Eye (tissue), 1 donor: Measurements from ENCODE around the gene ZSWIM5.
"Not testable (repeated sequence)": the region's sequence is repeated elsewhere in the genome, so short reads cannot be mapped to it uniquely, and the experiment has no call there.

Experiments used
- DNase-seq: peaks from one replicate; pipeline ENCODE4 v3.0.0-alpha.2; 2015

The ZSWIM5 gene

DNA sequence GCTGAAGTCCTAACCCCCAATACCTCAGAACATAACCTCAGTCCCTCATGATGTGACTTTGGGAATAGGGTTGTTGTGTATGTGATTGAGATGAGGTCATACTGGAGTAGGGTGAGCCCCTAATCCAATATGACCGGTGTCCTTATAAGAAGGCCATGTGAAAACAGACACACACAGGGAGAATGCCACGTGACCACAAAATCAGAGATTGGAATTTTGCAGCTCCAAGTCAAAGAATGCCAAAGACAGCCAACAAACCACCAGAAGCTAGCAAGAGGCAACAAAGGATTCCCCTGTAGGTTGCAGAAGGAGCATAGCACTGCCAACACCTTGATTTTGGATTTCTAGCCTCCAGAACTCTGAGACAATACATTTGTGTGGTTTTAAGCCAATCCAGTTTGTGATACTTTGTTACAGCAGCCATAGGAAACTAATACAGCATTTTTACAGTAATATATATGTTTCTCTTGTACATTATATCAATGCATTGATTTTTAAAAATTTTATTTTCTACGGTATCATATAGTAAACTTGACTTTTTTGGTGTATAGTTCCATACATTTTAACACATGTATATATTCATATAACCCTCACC, 5.4 kb downstream of the ZSWIM5 start:
- no peak for DNase-seq

DNA sequence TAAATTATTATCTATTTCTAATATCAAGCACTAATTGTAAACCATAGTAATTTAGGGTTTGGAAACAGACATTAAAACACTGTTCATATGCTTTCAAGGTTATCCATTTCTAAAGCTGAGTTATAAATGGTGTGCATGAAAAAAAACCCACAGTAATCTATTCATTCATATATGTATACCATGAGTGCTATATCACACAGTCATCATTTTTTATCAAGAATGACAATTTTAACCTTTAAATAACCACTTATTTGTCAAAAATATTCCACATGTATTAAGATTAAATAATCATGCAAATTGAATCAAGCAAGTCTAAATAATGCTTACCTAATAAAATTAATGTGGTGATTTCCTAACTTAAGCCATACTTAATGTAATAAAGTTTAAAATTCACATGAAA, 6.0 kb downstream of the ZSWIM5 start:
- DNase-seq: no peak

DNA sequence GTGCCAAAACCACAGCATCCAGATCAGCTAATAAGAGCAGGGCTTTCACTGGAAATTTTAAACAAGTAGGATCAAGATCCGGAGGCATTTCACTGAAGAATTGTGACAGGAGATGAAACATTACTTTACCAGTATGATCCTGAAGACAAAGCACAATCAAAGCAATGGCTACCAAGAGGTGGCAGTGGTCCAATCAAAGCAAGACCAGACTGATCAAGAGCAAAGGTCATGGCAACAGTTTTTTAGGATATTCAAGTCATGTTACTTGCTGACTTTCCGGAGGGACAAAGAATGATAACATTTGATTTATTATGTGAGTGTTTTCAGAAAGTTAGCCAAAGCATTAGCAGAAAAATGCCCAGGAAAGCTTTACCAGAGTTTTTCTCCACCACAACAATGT, 8.2 kb downstream of the ZSWIM5 start:
- DNase-seq: no peak

DNA sequence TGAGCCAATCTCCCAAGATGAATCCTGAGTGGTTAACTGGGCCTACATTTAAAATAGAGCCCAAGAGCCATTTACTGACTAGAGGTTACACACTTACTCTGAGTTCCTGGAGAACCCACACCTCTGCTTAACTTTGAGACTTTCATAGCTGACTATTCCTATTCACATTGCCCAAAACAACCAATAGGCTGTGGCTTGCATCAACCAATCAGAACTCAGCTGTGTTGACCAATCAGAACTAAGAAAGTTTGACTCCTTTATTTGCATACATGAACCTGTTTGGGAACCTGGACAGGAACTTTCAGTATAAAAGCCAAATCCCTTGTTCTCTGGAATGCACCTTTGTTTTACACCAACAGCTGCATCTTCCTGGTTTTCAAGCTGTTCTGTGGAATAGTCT, 9.5 kb downstream of the ZSWIM5 start:
- no peak for DNase-seq

DNA sequence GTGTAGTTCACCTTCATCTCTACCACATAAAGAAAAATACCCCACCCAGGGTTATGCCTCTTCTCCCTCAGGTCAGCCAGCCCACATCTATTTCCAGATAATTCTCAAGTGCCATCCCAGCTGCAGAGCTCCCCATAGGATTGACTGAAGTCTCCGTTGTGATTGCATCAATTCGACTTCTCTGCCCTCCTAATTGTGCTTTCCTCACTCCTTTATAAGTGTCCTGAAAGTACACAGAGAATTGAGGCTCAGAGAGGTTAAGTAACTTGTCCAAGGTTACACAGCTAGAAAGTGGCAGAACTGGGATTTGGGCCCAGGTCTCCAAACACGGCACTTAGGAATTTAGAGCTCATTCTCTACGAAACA, 15.0 kb downstream of the ZSWIM5 start:
- no peak for DNase-seq

DNA sequence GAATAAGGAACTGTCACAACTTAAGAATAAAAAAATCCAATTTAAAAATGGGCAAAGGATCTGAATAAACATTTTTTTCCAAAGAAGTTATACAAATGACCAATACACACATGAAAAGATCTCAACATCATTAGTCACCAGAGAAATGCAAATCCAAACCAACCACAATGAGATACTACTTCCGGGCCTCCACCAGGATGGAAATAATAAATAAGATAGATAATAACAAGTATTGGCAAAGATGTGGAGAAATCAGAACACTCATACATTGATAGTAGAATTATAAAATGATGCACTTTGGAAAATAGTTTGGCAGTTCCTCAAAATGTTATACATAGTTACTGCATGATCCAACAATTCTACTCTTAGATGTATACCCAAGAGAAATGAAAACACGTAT, 18.7 kb downstream of the ZSWIM5 start:
- no peak for DNase-seq

DNA sequence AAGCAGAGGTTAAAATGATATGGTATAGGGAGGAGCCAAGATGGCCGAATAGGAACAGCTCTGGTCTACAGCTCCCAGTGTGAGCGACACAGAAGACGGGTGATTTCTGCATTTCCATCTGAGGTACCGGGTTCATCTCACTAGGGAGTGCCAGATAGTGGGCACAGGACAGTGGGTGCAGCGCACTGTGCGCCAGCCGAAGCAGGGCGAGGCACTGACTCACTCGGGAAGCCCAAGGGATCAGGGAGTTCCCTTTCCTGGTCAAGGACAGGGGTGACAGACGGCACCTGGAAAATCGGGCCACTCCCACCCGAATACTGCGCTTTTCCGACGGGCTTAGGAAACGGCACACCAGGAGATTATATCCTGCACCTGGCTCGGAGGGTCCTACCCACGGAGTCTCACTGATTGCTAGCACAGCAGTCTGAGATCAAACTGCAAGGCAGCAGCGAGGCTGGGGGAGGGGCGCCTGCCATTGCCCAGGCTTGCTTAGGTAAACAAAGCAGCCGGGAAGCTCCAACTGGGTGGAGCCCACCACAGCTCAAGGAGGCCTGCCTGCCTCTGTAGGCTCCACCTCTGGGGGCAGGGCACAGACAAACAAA, 26.4 kb downstream of the ZSWIM5 start:
- DNase-seq: not testable (repeated sequence)

DNA sequence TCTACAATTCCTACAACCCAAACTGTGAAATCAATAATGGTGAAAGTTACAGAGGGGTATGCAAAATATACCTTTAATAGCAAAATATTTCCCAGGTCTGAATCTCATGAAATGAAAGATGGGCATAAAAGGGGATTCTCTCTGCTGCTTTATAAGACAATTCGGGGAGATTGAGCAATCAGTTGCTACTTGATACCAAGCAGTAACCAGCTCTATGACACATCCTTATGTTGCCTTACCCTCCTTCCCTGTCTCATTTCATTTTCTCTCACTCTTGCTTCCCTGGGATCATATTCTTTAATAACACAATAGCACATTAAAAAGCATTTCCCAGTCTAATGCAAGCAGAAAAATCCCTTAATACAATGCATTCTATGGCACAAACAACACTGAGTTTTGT, 29.0 kb downstream of the ZSWIM5 start:
- DNase-seq: no peak

DNA sequence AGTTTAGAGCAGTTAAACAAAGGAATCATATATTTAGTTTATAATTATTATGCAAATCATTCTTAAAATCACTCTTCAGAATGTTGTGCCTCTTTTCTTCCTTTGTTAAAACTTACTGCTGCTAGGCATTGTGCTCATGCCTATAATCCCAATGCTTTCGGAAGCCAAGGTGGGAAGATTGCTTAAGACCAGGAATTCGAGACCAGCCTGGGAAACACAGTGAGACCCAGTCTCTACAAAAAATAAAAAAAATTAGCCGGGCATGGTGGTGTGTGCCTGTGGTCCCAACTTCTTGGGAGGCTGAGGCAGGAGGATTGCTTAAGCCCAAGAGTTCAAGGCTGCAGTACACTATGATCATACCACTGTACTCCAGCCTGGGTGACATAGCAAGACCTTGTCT, 33.6 kb downstream of the ZSWIM5 start:
- DNase-seq: no peak

DNA sequence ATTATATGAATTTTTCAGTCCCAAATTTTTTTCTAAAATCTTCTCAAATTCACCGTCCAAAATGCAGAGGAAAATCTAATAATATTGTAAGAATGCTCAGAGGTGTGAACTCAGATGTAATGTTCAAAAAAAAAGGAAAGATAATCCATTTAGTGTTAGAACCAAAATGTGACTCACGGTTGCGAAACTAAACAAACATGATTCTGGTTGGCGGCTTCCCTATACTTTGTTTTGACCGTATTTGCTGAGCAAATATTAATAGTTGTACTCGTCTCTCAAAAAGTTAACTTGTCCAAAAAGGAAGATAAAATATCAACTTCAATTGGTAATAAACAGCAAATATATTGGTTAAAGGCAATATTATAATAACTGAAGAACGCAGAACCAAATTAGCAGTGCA, 34.4 kb downstream of the ZSWIM5 start:
- no peak for DNase-seq

DNA sequence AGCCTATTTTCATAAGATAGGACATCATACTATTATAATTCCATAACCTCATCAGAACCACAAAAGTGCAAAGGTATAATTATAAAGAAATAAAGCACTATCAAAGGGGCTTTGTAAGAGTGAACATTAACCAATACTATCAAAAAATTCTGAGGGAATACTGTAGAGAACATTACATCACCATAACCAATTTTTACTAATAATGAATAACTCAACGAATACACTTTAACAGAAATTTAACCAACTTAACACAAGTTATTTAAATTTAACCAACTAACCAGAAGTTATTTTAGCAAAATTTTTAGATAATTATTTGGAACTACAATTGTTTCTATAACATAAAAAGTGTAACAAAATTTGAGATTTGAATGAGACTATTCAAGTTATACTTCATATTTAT, 34.8 kb downstream of the ZSWIM5 start:
- no peak for DNase-seq

DNA sequence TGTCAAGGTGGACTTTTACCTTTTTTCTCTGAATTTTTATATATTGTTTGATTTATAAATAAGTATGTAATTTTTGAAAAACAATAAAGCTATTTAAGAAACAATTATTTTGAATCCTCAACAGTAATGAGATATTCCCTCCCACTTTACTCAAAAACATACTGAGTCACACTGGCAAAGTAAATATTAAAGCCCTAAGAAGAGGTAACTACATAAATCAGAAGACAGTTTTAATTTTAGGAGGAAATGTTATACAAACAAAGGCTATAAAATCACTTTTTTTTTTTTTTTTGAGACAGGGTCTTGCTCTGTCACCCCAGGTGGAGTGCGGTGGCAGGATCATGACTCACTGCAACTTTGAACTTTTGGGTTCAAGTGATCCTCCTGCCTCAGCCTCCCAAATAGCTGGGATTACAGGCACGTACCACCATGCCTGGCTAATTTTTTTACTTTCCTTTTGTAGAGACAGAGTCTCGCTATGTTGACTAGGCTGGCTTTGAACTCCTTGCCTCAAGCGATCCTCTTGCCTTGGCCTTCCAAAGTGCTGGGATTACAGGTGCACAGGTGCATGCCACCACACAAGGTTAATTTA, 36.2 kb downstream of the ZSWIM5 start:
- DNase-seq: no peak

DNA sequence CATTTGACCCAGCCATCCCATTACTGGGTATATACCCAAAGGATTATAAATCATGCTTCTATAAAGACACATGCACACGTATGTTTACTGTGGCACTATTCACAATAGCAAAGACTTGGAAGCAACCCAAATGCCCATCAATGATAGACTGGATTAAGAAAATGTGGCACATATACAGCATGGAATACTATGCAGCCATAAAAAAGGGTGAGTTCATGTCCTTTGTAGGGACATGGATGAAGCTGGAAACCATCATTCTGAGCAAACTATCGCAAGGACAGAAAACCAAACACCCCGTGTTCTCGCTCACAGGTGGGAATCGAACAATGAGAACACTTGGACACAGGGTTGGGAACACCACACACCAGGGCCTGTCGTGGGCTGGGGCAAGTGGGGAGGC, 38.5 kb downstream of the ZSWIM5 start:
- DNase-seq: not testable (repeated sequence)

DNA sequence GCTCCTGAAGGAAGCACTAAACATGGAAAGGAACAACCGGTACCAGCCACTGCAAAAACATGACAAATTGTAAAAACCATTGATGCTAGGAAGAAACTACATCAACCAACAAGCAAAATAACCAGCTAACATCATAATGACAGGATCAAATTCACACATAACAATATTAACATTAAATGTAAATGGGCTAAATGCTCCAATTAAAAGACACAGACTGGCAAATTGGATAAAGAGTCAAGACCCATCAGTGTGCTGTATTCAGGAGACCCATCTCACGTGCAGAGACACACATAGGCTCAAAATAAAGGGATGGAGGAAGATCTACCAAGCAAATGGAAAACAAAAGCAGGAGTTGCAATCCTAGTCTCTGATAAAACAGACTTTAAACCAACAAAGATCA, 42.1 kb downstream of the ZSWIM5 start:
- DNase-seq: not testable (repeated sequence)

DNA sequence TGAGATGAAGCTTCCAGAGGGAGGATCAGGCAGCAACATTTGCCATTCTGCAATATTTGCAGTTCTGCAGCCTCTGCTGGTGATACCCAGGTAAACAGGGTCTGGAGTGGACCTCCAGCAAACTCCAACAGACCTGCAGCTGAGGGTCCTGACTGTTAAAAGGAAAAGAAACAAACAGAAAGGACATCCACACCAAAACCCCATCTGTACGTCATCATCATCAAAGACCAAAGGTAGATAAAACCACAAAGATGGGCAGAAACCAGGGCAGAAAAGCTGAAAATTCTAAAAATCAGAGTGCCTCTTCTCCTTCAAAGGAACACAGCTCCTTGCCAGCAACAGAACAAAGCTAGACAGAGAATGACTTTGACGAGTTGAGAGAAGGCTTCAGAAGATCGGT, 43.3 kb downstream of the ZSWIM5 start:
- DNase-seq: not testable (repeated sequence)

DNA sequence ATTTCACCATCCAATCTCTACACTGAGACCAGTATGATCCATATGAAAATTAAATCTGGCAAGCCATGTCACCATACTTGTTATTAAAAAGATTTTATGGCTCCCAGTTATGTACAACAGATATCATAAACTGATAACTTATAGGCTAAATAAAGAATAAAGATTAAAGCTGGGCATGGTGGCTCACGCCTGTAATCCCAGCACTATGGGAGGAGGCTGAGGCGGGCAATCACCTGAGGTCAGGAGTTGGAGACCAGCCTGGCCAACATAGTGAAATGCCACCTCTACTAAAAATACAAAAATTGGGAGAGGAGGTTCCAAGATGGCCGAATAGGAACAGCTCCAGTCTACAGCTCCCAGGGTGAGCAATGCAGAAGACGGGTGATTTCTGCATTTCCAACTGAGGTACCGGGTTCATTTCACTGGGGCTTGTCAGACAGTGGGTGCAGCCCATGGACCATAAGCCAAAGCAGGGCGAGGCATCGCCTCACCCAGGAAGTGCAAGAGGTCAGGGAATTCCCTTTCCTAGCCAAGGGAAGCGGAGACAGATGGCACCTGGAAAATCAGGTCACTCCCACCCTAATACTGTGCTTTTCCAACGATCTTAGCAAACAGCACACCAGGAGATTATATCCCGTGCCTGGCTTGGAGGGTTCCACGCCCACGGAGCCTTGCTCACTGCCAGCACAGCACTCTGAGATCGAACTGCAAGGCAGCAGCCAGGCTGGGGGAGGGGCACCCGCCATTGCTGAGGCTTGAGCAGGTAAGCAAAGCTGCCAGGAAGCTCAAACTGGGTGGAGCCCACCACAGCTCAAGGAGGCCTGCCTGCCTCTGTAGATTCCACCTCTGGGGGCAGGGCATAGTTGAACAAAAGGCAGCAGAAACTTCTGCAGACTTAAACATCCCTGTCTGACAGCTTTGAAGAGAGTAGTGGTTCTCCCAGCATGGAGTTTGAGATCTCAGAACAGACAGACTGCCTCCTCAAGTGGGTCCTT, 44.1 kb downstream of the ZSWIM5 start:
- not testable (repeated sequence) for DNase-seq

DNA sequence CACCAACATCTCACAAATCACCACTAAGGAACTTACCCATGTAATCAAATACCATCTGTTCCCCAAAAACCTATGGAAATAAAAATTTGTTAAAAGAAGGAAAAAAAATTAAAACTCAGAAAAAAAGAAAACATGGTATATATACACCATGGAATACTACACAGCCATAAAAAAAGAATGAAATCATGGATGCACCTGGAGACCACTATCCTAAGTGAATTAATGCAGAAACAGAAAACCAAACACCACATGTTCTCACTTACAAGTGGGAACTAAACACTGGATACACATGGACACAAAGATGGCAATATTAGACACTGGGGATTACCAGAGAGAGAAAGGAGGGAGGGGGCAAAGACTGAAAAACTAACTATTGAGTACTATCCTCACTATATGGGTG, 50.4 kb downstream of the ZSWIM5 start:
- DNase-seq: no peak

DNA sequence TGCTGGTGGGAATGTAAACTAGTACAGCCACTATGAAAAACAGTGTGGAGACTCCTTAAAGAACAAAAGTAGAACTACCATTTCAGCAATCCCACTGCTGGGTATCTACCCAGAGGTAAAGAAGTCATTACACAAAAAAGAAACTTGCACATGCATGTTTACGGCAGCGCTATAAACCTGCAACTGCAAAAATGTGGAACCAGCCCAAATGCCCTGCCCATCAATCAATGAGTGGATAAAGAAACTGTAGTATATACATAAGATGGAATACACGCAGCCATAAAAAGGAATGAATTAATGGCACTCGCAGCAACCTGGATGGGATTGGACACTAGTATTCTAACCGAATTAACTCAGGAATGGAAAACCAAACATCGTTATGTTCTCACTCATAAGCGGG, 51.0 kb downstream of the ZSWIM5 start:
- DNase-seq: no peak

DNA sequence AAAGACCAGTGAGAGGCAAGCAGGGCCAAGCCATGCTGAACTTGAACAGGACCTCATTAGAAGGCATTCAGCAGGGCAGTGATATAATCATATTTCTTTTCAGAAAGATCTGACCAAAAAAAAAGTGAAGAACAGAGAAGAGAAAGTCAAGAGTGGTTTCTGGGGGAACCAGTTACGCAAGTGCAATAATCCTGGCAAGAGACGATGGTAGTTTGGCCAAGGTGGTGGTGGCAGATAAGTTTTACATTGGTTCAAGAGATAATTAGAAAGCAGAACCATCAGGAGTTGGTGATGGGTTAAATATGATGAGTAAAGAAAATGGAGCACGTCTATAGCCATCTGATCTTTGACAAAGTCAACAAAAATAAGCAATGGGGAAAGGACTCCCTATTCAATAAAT, 54.3 kb downstream of the ZSWIM5 start:
- DNase-seq: no peak

DNA sequence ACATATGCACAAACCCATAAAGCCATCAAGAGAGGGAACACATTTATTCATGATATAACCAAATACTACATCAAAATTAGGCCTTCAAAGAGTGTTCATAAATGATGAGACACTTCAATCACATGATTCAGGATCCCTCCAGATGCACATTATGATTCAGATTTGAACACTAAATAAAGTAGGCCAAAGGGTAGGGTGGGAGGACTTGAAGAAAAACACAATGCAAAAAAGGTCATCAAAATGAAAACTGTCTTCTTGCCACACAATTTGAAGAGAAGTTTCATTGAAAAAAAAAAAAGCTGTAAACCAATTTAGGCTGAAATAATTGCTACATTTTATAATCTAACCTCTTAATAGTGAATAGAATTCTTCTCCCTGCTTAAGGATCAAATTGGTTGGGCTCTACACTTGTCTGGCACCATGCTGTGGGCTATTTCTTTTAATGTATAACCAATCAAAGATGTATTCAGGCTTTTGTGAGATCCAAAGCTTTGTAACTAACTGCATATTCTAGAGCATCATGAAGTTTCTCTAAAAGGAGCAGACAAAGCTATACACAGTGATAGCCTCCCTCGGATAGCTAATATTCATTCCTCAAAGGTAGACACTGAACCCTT, 58.1 kb downstream of the ZSWIM5 start:
- DNase-seq: peak; percentile 2

DNA sequence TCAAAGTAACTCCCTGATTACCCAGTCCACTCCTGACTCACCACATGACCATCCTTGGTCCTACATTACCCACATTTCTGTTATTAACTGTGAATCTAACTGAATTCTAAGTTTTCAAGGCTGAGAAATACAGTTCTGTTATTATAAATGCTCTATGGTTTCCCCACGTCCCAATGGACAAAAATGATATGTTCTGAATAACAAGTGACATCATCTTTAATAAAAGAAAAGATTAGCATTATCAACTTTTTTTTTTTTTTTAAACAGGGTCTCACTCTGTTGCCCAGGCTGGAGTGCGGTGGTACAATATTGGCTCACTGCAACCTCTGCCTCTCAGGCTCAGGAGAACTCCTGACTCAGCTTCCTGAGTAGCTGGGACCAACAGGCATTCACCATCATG, 59.6 kb downstream of the ZSWIM5 start:
- no peak for DNase-seq

DNA sequence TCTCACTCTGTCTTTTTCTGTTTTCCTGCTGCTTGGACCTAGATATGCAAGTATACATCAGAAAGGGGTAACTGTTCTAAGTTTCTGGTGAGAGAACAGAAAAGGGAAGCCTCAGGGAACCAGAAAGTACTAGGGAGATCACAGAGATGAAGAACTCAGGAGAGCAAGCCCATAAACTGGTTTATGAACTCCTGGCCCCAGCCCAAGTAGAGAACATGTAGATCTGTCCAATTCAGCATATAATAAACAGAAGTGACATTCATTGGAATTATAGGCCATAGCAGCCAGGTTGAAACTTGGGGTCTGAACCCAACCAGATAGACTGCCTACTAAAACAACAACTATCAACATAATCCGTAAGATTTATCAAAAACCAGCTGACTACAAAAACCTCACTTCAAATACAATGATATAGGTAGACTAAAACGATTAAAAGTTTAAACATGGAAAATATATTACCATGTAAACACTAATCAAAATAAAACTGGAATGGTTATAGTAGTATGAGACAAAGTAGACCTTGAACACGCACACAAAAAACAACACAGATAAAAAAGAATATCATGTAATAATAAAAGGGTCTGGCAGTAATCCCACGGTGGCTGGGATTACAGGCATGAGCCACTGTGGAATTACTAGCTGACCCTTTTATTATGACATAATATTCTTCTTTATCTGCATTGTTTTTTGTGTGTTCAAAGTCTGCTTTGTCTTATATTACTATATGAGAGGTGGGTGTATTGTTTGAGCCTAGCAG, 65.0 kb downstream of the ZSWIM5 start:
- no peak for DNase-seq
